Lung microvascular endothelial cell (primary cell): Measurements from ENCODE around the gene EIF5AL1. TPM values are rescaled to one million over a fixed set of nuclear protein-coding genes. Genes with fewer than 3 reads are reported as not detected.
"Not testable (repeated sequence)": the region's sequence is repeated elsewhere in the genome, so short reads cannot be mapped to it uniquely, and the experiment has no call there.

ENCODE experiments used
- DNase-seq, 2 donors: peaks; one replicate each; pipeline versions ENCODE4 v3.0.0 to v3.0.0-alpha.2; 2010; ENCODE audit warnings: low read depth in 2 of 2
- total RNA-seq: library from RNA; depleted of rRNA; stranded (reverse); fragments of >200 nt; gene quantifications from 2 replicates; pipeline ENCODE4 v1.2.1, GENCODE V29; 2014

EIF5AL1 gene
- total RNA-seq, 1 donor from 2014 or later, result 0.20 TPM

- peak; percentile 58 to 79 for DNase-seq
These were observed 24.8 kb upstream of the EIF5AL1 start for GRCh38 chr10:79487296-79488194.

DNA sequence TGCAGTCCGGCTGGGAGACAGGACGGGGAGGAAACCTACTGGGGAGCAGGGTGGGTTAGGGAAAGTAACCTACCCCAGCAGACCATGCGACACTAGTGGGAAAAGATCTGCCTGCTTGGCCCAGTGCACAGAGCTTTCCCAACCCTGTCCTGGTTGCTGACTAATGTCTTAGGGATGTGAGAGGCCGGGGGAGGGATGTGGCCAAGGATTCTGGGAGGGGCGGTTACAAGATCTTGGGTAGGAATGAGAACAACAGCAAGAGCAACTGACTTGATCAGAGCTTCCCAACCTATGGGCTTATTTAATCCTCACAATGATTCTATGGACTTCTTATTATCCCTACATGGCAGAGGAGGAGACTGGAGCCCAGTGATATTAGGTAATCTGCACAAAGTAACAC lies 24.0 kb upstream of the EIF5AL1 start:
- DNase-seq, result peak in 1 of 2 donors; percentile 76

DNA sequence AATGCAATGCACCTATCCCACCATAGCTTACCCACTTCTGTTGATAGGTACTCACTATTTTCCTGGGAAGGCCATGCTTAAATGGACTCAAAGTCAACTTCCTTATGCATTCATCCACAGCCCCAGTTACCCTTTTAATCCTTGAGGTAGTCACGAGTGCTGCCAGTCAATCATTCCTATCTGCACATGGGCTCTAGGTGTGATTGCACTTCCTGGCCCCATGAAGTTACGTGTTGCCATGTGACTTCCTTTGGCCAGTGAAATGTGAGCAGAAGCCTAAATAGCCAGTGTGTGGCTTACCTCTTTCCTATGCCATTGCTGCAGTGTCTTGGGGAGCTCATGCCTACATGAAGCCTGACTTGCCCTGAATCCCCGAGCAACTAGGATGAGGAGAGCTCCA lies 23.5 kb upstream of the EIF5AL1 start:
- no peak for DNase-seq

DNA sequence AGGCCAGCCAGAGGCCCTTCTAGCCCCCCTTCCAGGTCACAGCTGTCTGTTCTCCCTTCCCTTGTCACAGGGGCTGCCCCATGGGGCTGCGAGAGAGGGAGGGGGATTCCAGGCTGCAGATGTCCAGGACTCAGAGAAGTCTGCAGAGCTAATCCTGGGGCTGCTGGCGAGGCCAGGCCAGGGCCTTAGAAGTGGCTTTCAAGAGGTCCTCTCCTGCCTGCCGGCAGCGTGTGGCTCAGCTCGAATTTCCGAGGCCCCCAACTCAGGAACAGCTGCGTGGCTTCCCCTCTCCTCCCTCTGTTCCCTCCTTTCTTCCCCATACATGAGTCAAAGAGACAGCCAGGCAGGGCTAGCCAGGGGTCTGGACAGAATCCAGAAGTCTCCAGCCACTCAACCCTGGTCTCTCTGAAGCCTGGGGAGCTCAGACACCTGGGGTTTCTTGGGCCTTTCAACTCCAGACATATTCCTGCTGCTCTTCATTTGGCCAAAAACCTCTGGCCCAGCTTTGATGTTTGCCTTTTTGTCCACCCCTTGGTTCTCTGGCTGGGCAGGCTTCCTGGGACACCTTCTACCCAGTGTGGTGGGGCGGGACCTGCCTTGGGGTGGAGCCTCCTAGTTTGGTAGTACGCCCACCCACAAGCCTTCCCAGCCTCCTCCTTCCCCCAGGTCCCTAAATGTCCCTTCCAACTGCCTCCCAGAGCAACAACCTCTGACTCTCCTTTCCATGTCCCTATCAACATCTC lies 21.8 kb upstream of the EIF5AL1 start:
- no peak for DNase-seq

DNA sequence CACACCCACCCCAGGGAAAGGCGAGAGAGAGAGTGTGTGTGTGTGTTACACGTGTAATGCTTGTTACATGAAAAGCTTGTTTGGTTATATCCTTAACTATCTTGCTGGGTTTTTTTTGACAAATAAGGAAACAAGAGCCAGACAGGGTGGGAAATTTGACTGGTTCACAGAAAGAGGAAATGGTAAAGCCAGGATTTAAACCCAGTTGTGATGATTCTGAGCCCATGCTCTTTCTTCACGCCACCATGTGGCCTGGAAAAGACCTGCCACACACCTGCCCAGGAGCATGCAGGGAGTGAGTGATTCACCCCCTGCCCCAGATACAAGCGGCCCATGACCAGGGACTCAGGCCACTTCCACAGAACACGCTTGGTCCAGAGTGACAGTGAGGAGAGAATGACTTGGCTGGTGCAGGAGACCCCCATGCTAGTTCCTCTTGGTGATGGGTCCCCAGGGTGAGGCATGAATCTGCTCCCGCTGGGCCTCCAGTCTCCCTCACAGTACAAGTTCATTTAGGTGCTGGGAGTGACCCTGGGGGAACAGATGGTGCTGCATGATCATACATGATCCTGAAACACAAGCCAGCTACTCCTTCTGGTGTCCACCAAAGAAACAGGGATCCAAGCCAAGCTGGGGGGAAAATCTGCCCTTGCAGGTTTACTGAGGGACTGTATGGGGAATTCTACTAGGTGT lies 21.0 kb upstream of the EIF5AL1 start:
- DNase-seq, result no peak

- DNase-seq, result no peak
These were observed 20.1 kb upstream of the EIF5AL1 start for GRCh38 chr10:79492256-79492655.

- DNase-seq, result no peak
These were observed 19.5 kb upstream of the EIF5AL1 start for GRCh38 chr10:79492839-79493238.

- no peak for DNase-seq
These were observed 18.5 kb upstream of the EIF5AL1 start for GRCh38 chr10:79493806-79494205.

GRCh38 chr10:79494871-79495705 lies 17.2 kb upstream of the EIF5AL1 start:
- DNase-seq, result peak in 1 of 2 donors; percentile 6

GRCh38 chr10:79495791-79496190 lies 16.5 kb upstream of the EIF5AL1 start:
- no peak for DNase-seq

DNA sequence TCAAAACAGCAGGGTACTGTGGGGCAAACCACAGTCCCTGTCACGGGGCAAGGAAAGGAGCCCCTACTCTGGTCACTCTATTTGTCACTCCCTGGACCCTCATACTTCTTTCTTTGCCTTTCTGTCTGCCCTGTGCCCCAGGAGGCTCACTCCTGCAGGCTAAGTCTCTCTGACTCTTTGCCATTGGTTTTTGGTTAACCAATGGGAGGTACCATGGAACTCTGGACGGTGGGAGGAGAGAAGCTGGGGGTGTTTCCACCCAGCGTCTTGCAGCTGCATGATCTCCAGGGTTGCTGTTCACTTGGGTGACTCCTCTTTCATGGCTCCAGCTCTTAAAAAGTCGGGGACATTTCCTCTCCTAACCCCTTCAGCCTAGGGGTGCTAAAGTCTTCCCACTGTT lies 15.4 kb upstream of the EIF5AL1 start:
- DNase-seq, result no peak

DNA sequence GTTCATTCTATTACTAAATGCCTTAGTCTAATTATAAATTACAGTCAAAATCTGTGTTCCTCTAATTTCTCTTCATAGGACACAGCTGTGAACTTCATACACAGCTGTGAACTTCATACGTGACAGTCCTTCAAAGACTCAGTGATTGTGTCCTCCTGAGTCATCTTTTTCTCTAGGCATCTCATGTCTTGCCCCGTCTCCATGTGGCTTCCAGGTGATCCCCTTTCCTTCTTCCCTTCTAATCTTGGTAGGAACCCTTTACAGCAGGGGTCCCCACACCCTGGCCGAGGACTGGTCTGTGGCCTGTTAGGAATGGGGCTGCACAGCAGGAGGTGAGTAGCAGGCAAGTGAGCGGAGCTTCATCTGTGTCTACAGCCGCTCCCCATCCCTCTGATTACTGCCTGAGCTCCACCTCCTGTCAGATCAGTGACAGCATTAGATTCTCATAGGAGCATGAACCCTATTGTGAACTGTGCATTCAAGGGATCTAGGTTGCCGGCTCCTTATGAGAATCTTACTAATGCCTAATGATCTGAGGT lies 14.0 kb upstream of the EIF5AL1 start:
- no peak for DNase-seq

DNA sequence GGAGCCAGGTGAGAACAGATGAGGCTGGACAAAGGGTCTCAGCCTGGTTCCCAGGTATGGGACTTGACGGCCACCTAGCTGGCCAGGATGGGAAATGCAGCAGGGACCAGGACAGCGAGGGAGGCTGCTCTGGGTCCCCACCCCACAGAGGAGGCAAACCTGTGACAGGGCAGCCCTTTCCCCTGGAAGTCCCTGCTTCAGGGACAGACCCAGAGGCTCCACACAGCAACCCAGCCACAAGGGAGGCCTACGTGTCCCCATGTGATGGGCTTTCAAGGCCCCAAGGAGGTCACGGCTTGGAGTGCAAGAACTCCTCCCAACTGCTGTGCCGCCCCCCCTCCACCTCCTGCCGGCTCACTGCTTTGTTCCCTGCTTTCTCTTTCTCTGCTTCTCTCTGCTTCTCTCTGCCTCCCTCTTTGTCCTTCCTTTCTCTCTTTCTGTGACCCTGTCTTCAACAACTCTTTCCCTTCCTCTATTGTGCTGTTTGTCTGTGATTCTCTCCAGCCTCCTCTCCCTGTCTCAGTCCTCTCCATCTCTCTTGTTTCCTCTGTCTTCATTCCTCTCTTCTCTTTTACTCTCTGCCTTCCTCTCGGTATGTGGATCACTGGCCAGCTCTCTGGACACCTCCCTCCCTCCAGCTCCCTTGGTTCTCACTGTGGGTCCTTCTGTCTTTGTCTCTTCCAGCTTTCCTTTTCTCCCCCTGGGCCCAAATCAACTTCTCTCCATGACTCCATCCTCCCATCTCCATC lies 9.6 kb upstream of the EIF5AL1 start:
- DNase-seq, result peak in 1 of 2 donors; percentile 21

DNA sequence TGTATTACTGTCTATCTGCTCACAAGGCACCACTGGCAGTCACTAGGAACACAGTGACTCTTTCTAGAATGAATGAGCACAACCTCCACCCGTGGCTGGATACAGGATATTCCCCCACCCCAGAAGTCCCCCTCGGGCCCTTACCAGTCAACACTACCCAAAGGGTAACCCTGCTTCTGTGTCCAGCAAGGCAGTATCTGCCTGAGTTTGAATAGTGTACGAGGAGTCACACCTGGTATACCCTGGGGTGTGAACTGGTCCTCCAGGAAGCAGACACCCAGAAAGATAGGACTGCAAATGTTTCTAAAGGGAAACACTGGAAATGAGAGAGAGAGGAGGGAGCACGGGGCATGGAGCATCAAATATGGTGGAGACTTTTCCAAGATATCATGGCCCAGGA lies 8.5 kb upstream of the EIF5AL1 start:
- DNase-seq, result not testable (repeated sequence)

- DNase-seq, result not testable (repeated sequence)
These were observed 7.8 kb upstream of the EIF5AL1 start for GRCh38 chr10:79504483-79504882.

GRCh38 chr10:79505328-79505727 lies 7.0 kb upstream of the EIF5AL1 start:
- not testable (repeated sequence) for DNase-seq

- DNase-seq, result no peak
These were observed 6.5 kb upstream of the EIF5AL1 start for GRCh38 chr10:79505829-79506228.

- DNase-seq, result no peak
These were observed 4.7 kb upstream of the EIF5AL1 start for GRCh38 chr10:79507440-79508167.

- DNase-seq, result not testable (repeated sequence)
These were observed 4.1 kb upstream of the EIF5AL1 start for GRCh38 chr10:79508245-79508644.
